Measurements from ENCODE around the gene AHDC1. TPM values are rescaled to one million over a fixed set of nuclear protein-coding genes. Genes with fewer than 3 reads are reported as not detected.
A peak's percentile ranks its signal among the peaks of the same experiment; 100 is the strongest.

The AHDC1 gene
- total RNA-seq, 4 donors from 2014 or later = 25.5 to 91.4 (median 47.8) TPM

GRCh38 chr1:27560268-27561123 is 43.4 kb downstream of the AHDC1 start:
- intact Hi-C loops (cut with DNase I) = no loop called here
- peaks cover 73 to 84% of the 10 kb centered on the region in 2 donors for H3K4me1 ChIP-seq

GRCh38 chr1:27559466-27560030 is 44.4 kb downstream of the AHDC1 start:
- intact Hi-C loops (cut with DNase I) = loop anchor here (5.0 kb wide), 1 partner anchor 38 kb away; no protein-coding TSS in a partner anchor
- peaks cover 0 to 4% of the 10 kb centered on the region in 2 donors for H3K36me3 ChIP-seq
- no peaks in the 10 kb centered on the region for H3K27me3 ChIP-seq
- no peak overlapping the region for H3K27ac ChIP-seq
- H3K9me3 ChIP-seq = no peaks in the 10 kb centered on the region
- DNase-seq = no peak
- WGBS, 2 donors = 87 to 88% methylated on average over 8 of the region's 8 CpGs
- H3K4me3 ChIP-seq (replicated peaks in 1 of 3) = no peak overlapping the region
- H3K4me1 ChIP-seq = peaks cover 66 to 75% of the 10 kb centered on the region in 2 donors
- TF ChIP-seq CTCF (IDR thresholded peaks at IDR 0.05) = no peak
- TF ChIP-seq POLR2A (IDR thresholded peaks at IDR 0.05) = no peak

More at GRCh38 chr1:27560268-27561123, 43.4 kb downstream of the AHDC1 start:
- WGBS, 2 donors = 33 to 55% methylated on average over 10 of the region's 13 CpGs
- H3K36me3 ChIP-seq = peaks cover 0 to 4% of the 10 kb centered on the region in 2 donors
- H3K9me3 ChIP-seq = no peaks in the 10 kb centered on the region
- peak; percentile 43 to 61 for DNase-seq
- H3K4me3 ChIP-seq (replicated peaks in 1 of 3) = no peak overlapping the region
- TF ChIP-seq CTCF (IDR thresholded peaks at IDR 0.05) = no peak
- TF ChIP-seq POLR2A (IDR thresholded peaks at IDR 0.05) = no peak
- H3K27ac ChIP-seq = peak overlapping the region; percentile 64 to 91 (median 73)
- H3K27me3 ChIP-seq = no peaks in the 10 kb centered on the region

- Histone ChIP-seq H3K4me3 (replicated peaks in 1 of 3) (no peak overlapping the region), H3K36me3 (peaks cover 0 to 8% of the 10 kb centered on the region in 2 donors), H3K9me3 (no peaks in the 10 kb centered on the region), H3K27me3 (no peaks in the 10 kb centered on the region), H3K27ac (peak overlapping the region; percentile 60 to 82 (median 76)), H3K4me1 (peaks cover 49 to 58% of the 10 kb centered on the region in 2 donors)
- DNase-seq = no peak
- WGBS, 2 donors = 49 to 64% methylated on average over 9 to 10 of the region's 11 CpGs
- TF ChIP-seq CTCF (IDR thresholded peaks at IDR 0.05) (peak in 1 of 6 experiments; percentile 14), POLR2A (IDR thresholded peaks at IDR 0.05) (no peak)
- intact Hi-C loops (cut with DNase I) = loop anchor here (5.0 kb wide), 1 partner anchor 40 kb away; no protein-coding TSS in a partner anchor
Observed at GRCh38 chr1:27557596-27558340, 46.2 kb downstream of the AHDC1 start.

- Histone ChIP-seq H3K36me3 (peaks cover 0 to 12% of the 10 kb centered on the region in 2 donors), H3K27ac (peak overlapping the region; percentile 60 to 82 (median 76)), H3K4me3 (replicated peaks in 1 of 3) (peak overlapping the region in 1 of 3 donors; percentile 1), H3K27me3 (no peaks in the 10 kb centered on the region), H3K4me1 (peaks cover 41 to 50% of the 10 kb centered on the region in 2 donors), H3K9me3 (no peaks in the 10 kb centered on the region)
- peak; percentile 97 to 98 for DNase-seq
- intact Hi-C loops (cut with DNase I) = loop anchor here (5.0 kb wide), 1 partner anchor 40 kb away; no protein-coding TSS in a partner anchor
- WGBS, 2 donors = 2 to 12% methylated on average over 15 to 16 of the region's 19 CpGs
- TF ChIP-seq CTCF (IDR thresholded peaks at IDR 0.05) = peak; percentile 78 to 96 (median 84)
- peak in 1 of 2 donors; percentile 31 for TF ChIP-seq POLR2A (IDR thresholded peaks at IDR 0.05)
Observed at GRCh38 chr1:27556781-27557595, 47.0 kb downstream of the AHDC1 start.
